Right atrium auricular region (tissue), 2 donors: Measurements from ENCODE around the gene COL2A1. TPM values are rescaled to one million over a fixed set of nuclear protein-coding genes. Genes with fewer than 3 reads are reported as not detected.
A peak's percentile ranks its signal among the peaks of the same experiment; 100 is the strongest.

ENCODE experiments used
- DNase-seq: peaks from one replicate; pipeline ENCODE4 v3.0.0-alpha.2; 2019; ENCODE audit warnings: low spot score
- H3K27ac ChIP-seq, 2 donors: fragments of 200-600 bp; sonication (generic); 1 replicate in 1 of 2; 2 replicates in 1 of 2; pipeline ENCODE4 v1.5.1; 2016 to 2019
- H3K27me3 ChIP-seq, 2 donors: fragments of 200-600 bp; sonication (generic); one replicate each; pipeline versions ENCODE4 v1.5.1 to v1.6.0; 2017 to 2019
- H3K36me3 ChIP-seq: fragments of 200-600 bp; sonication (generic); one replicate; pipeline ENCODE4 v1.5.1; 2016
- H3K4me1 ChIP-seq, 2 donors: fragments of 200-600 bp; sonication (generic); one replicate each; pipeline versions ENCODE4 v1.5.1 to v1.6.0; 2017 to 2019
- H3K4me3 ChIP-seq, 2 donors: fragments of 200-600 bp; sonication (generic); 1 replicate in 1 of 2; 2 replicates in 1 of 2; pipeline ENCODE4 v1.5.1; 2017 to 2019; ENCODE audit warnings: mild to moderate bottlenecking in 1 of 2, moderate library complexity in 1 of 2
- H3K9me3 ChIP-seq, 2 donors: fragments of 200-600 bp; sonication (generic); one replicate each; pipeline ENCODE4 v1.5.1; 2019
- total RNA-seq, 2 donors: library from RNA; depleted of rRNA; stranded (reverse); fragments of >200 nt; gene quantifications; one replicate each; pipeline ENCODE4 v1.1.0, GENCODE V29; 2016
- TF ChIP-seq, protein P1 (sequence below), 2 donors: fragments of 200-600 bp; sonication (generic); IDR thresholded peaks; one replicate each; pipeline ENCODE4 v1.5.1; 2019; ENCODE audit warnings: antibody characterized with exemption in 2 of 2

The COL2A1 gene
- not detected for total RNA-seq

DNA sequence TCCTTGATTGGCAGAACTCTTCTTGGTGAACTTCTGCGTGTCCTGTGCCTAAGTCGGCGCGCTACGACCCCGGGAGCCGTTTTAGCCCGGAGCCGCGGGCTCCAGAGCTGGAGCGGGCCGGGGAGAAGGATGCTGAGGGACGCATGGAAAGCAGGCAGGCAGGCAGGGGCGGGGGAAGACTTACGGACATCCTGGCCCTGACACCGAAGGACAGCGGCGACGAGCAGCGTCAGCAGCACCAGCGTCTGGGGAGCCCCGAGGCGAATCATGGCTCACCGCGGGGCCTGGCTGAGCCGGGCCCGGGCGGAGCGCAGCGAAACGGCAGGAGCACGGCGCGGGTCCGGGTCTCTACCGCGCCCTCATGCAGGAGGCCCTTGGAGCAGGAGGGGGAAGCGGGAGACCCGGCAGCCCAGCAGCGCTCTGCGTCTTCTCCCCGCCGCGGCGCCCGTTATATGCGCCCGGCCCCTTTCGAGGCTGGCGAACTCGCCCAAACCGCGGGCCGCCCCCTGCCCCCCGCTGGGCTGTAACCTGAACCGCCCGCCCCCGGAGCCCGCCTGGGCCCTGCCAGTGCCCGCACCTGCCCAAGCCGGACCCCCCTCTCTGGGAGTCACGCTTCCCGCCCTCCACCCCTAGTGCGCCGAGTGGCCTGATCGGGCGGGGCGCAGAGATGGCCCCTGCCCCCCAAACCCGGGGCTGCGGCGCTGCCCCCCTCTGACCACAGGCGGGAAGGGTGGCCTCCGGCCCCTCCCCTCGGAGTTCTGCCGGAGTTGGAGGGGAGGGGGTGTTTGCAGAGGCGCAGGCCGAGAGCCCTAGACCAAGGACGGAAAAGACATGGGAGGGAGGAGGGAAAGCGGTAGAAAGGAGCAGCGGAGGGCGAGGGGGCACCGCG lies at the start of gene COL2A1:
Gene COL2A1, minus strand, starts transcription at position 424 of the 889 bp plus-strand sequence. Its CDS starts 155 bp downstream, at position 269.
- Histone ChIP-seq H3K4me1 (peaks cover 0 to 44% of the 10 kb centered on the region in 2 donors), H3K36me3 (no peaks in the 10 kb centered on the region), H3K27me3 (peaks cover 10 to 26% of the 10 kb centered on the region in 2 donors), H3K4me3 (peak within 1 kb of the TSS; percentile 28 to 56), H3K27ac (no peak within 1 kb of the TSS), H3K9me3 (no peaks in the 10 kb centered on the region)
- no peak for DNase-seq
- TF ChIP-seq, protein P1, sequence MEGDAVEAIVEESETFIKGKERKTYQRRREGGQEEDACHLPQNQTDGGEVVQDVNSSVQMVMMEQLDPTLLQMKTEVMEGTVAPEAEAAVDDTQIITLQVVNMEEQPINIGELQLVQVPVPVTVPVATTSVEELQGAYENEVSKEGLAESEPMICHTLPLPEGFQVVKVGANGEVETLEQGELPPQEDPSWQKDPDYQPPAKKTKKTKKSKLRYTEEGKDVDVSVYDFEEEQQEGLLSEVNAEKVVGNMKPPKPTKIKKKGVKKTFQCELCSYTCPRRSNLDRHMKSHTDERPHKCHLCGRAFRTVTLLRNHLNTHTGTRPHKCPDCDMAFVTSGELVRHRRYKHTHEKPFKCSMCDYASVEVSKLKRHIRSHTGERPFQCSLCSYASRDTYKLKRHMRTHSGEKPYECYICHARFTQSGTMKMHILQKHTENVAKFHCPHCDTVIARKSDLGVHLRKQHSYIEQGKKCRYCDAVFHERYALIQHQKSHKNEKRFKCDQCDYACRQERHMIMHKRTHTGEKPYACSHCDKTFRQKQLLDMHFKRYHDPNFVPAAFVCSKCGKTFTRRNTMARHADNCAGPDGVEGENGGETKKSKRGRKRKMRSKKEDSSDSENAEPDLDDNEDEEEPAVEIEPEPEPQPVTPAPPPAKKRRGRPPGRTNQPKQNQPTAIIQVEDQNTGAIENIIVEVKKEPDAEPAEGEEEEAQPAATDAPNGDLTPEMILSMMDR (IDR thresholded peaks at IDR 0.05) = no peak

DNA sequence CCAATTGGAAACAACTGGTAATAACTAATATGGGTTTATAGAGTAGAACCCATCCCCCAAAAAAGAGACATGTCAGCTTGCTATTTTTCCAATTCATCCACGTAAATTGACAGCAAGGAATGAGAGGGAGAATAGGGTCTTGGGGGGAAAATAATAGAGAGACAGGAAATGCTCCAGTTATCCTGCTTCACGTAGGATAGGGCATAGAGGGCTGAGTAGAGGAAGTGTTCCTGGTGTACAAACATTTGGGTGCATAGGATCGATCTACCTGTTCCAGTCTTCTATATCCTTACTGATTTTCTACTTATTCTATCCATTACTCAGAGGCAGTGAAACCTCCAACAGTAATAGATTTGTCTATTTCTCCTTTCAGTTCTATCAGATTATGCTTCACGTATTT lies 49.6 kb upstream of the COL2A1 start:
- H3K27me3 ChIP-seq = no peaks in the 10 kb centered on the region
- no peak overlapping the region for H3K27ac ChIP-seq
- no peak for DNase-seq
- peaks cover 5% of the 10 kb centered on the region for H3K36me3 ChIP-seq
- H3K9me3 ChIP-seq = peaks cover 0 to 5% of the 10 kb centered on the region in 2 donors
- no peak overlapping the region for H3K4me3 ChIP-seq
- TF ChIP-seq, protein P1 (IDR thresholded peaks at IDR 0.05) = no peak
- no peaks in the 10 kb centered on the region for H3K4me1 ChIP-seq

DNA sequence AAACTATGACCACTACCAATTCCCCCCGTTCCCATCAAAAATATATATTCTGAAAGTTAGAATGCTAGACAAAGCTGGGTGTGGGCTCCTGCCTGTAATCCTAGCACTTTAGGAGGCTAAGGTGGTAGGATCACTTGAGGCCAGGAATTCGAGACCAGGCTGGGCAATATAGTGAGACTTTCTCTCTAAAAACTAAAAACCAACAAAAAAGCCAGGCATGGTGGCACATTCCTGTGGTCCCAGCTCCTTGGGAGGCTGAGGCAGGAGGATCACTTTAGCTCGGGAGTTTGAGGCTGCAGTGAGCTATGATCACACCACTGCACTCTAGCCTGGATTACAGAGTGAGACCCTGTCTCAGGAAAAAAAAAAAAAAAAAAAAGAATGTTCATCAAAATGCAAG lies 48.8 kb upstream of the COL2A1 start:
- Histone ChIP-seq H3K4me3 (no peak overlapping the region), H3K27ac (no peak overlapping the region), H3K4me1 (no peaks in the 10 kb centered on the region), H3K36me3 (peaks cover 8% of the 10 kb centered on the region), H3K27me3 (no peaks in the 10 kb centered on the region), H3K9me3 (no peaks in the 10 kb centered on the region)
- TF ChIP-seq, protein P1 (IDR thresholded peaks at IDR 0.05) = no peak
- no peak for DNase-seq

DNA sequence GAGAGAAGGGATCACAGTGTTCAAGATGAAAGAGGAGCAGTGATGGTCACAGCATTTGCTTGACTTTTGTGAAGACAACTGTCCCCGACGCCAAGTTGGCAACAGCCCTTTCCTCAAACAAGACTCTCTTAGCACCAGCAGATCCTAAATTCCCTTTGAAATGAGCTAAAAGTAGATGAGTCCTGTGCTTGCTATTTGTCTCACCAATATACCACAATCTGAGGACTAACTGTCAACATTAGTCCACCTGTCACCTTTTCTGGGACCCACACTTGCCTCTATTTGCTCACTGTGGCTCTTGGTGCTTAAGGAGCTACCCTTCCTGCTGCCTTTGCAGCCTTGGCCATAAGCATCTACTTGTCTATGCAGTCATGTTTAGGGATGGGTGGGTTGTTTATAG lies 47.4 kb upstream of the COL2A1 start:
- Histone ChIP-seq H3K36me3 (peaks cover 22% of the 10 kb centered on the region), H3K9me3 (no peaks in the 10 kb centered on the region), H3K4me3 (no peak overlapping the region)

DNA sequence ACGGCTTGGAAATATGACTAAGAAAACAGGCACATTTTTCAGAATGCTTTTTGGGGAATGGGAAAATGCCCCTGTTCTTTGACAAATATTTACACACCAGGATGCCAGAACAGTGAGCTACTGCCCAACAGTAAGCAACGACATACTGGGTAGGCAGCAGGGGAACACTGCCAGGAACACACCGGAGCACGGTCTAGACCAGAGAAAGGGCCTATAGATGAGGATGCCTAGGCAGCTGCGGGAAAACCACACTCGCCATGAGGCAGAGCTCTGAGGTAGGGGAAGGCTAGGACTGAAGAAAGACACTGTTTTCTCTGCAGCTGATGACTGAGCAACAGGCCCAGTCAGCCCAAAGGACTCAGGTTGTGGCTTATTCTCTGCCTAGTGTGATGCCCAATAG lies 45.9 kb upstream of the COL2A1 start:
- Histone ChIP-seq H3K4me3 (no peak overlapping the region), H3K4me1 (no peaks in the 10 kb centered on the region), H3K9me3 (no peaks in the 10 kb centered on the region), H3K27ac (no peak overlapping the region), H3K27me3 (no peaks in the 10 kb centered on the region), H3K36me3 (peaks cover 37% of the 10 kb centered on the region)
- no peak for DNase-seq
- TF ChIP-seq, protein P1 (IDR thresholded peaks at IDR 0.05) = no peak

More for the DNA sequence above, 47.4 kb upstream of the COL2A1 start:
- no peak for DNase-seq
- Histone ChIP-seq H3K27ac (no peak overlapping the region), H3K27me3 (no peaks in the 10 kb centered on the region), H3K4me1 (no peaks in the 10 kb centered on the region)
- TF ChIP-seq, protein P1 (IDR thresholded peaks at IDR 0.05) = no peak
